Bronchial epithelial cell (primary cell): ENCODE data around the gene ELAVL4. TPM values are rescaled to one million over a fixed set of nuclear protein-coding genes. Genes with fewer than 3 reads are reported as not detected.

Experiments
- DNase-seq: peaks from one replicate; pipeline ENCODE4 v3.0.0-alpha.2; 2010; ENCODE audit warnings: low read depth
- FAIRE-seq: peaks from 2 replicates; lab custom pipeline; 2011; peaks lifted over from hg19 to GRCh38; lab: Jason Lieb, UNC
- H3K27me3 ChIP-seq: 2 replicates; pipeline ENCODE4 v1.5.1; 2011; ENCODE audit warnings: low read length; ENCODE audit not compliant: control insufficient read depth, insufficient read depth
- H3K36me3 ChIP-seq: 2 replicates; pipeline ENCODE4 v1.5.1; 2011; ENCODE audit warnings: low read length; ENCODE audit not compliant: control insufficient read depth, insufficient read depth
- H3K4me3 ChIP-seq: 2 replicates; pipeline ENCODE4 v1.5.1; 2011; ENCODE audit warnings: mild to moderate bottlenecking, low read depth, low read length, control low read depth
- total RNA-seq: library from RNA; depleted of rRNA; stranded (reverse); fragments of >200 nt; gene quantifications from 2 replicates; pipeline ENCODE4 v1.2.1, GENCODE V29; 2014
- TF ChIP-seq, protein P1 (sequence below): IDR thresholded peaks from 2 replicates; pipeline ENCODE4 v1.5.1; 2011; ENCODE audit warnings: mild to moderate bottlenecking, moderate library complexity, low read length, control low read depth, inconsistent platforms; ENCODE audit not compliant: insufficient read depth, severe bottlenecking

The ELAVL4 gene
- not detected in 2 replicates for total RNA-seq

DNA sequence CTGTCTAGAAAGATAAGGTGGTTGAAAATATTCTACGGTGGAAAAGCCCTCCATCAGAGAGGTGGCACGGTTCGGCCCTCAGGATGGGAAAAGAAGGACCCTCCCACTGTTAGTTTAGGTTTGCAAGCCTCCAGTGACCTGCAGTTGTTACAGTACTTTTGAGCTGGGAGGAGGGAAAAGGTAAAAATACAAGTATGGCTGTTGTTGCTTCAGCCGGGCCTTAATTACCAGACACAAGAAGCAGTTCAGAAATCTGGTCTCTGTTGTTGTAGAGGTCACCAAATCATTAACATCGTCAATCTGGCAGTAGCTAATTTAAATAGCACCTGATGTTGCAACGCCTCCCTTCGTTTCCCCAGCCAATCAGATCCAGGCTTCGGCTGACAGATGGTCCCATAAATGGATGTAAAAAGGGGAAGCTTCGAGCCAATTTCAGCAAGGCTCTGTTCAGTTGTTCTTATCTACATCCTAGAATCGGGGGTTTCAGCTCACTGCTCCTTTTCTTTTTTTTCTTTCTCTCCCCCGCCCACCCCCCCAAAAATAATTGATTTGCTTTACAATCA lies at the start of gene ELAVL4:
Gene ELAVL4 (plus strand): TSS at position 424 of the 563 bp plus-strand sequence. CDS start 270 bp downstream, outside the sequence.
- H3K36me3 ChIP-seq, result no peaks in the 10 kb centered on the region
- DNase-seq, result no peak
- FAIRE-seq, result no peak
- no peak within 1 kb of the TSS for H3K4me3 ChIP-seq
- TF ChIP-seq, protein P1, sequence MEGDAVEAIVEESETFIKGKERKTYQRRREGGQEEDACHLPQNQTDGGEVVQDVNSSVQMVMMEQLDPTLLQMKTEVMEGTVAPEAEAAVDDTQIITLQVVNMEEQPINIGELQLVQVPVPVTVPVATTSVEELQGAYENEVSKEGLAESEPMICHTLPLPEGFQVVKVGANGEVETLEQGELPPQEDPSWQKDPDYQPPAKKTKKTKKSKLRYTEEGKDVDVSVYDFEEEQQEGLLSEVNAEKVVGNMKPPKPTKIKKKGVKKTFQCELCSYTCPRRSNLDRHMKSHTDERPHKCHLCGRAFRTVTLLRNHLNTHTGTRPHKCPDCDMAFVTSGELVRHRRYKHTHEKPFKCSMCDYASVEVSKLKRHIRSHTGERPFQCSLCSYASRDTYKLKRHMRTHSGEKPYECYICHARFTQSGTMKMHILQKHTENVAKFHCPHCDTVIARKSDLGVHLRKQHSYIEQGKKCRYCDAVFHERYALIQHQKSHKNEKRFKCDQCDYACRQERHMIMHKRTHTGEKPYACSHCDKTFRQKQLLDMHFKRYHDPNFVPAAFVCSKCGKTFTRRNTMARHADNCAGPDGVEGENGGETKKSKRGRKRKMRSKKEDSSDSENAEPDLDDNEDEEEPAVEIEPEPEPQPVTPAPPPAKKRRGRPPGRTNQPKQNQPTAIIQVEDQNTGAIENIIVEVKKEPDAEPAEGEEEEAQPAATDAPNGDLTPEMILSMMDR, result no peak
- no peaks in the 10 kb centered on the region for H3K27me3 ChIP-seq

DNA sequence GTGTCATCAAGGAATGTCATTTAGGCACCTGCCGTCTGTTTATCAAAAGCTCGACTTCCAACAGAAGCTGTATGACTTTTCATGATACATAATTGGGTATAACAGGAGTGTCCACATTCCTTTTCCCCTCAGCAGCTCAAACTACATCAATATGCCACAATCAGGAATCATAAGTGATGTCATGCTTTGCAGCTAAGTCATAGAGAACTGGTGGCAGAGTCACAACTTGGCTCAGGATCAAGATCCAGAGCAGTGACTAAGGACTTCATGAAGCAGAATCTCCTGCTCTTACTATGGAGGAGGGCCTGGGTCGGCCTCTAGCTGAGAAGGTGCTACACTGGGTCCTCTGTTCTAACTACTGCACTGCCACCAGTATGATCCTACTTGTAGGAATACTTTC lies 48.4 kb upstream of the ELAVL4 start:
- Histone ChIP-seq H3K27me3 (no peaks in the 10 kb centered on the region), H3K36me3 (no peaks in the 10 kb centered on the region), H3K4me3 (no peak overlapping the region)
- FAIRE-seq (no peak), DNase-seq (peak; percentile 48)
- TF ChIP-seq, protein P1, result no peak

DNA sequence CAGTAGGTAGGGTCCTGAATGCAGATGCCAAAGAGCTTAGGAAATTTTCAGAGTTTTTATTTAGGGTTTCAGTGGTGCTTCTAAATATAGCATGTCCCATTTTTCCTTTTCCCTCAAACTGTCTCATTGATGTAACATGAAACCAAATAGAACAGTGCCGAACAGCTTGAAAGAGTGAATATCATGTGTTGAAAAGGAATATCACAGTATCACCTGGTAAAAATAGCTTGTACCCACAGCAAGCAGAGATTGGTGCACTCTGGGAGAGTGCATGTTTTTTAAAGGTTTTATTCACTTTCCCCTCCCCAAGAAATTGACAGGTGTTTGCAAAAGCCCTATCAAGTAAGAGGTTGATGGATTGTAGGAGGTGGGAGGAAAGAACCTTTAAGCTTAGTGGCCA lies 41.9 kb upstream of the ELAVL4 start:
- Histone ChIP-seq H3K27me3 (no peaks in the 10 kb centered on the region), H3K4me3 (no peak overlapping the region), H3K36me3 (no peaks in the 10 kb centered on the region)
- FAIRE-seq (no peak), DNase-seq (no peak)
- TF ChIP-seq, protein P1, result no peak

GRCh38 chr1:50074931-50075330 lies 33.8 kb upstream of the ELAVL4 start:
- FAIRE-seq (no peak), DNase-seq (no peak)
- TF ChIP-seq, protein P1, result no peak
- Histone ChIP-seq H3K27me3 (no peaks in the 10 kb centered on the region), H3K36me3 (no peaks in the 10 kb centered on the region), H3K4me3 (no peak overlapping the region)

GRCh38 chr1:50077273-50077672 lies 31.4 kb upstream of the ELAVL4 start:
- H3K27me3 ChIP-seq, result no peaks in the 10 kb centered on the region
- H3K36me3 ChIP-seq, result no peaks in the 10 kb centered on the region
- no peak for DNase-seq
- no peak overlapping the region for H3K4me3 ChIP-seq
- FAIRE-seq, result no peak
- TF ChIP-seq, protein P1, result no peak
